HUES48 (cell line): Measurements from ENCODE around the gene FAM135A.

Source experiments
- H3K27ac ChIP-seq: one replicate; pipeline ENCODE4 v1.7.0; 2013; ENCODE audit warnings: low read depth, low read length, inconsistent platforms
- H3K27me3 ChIP-seq: 2 replicates; pipeline ENCODE4 v1.6.1; 2013; ENCODE audit warnings: mild to moderate bottlenecking, low read length; ENCODE audit not compliant: control insufficient read depth, insufficient read depth
- H3K36me3 ChIP-seq: 2 replicates; pipeline ENCODE4 v1.6.1; 2013; ENCODE audit warnings: low read length; ENCODE audit not compliant: control insufficient read depth, insufficient read depth
- H3K4me1 ChIP-seq: 2 replicates; pipeline ENCODE4 v1.6.1; 2013; ENCODE audit warnings: mild to moderate bottlenecking, low read length; ENCODE audit not compliant: control insufficient read depth, insufficient read depth
- H3K4me3 ChIP-seq: 2 replicates; pipeline ENCODE4 v1.5.1; 2013; ENCODE audit warnings: mild to moderate bottlenecking, low read depth, low read length
- H3K9ac ChIP-seq: 2 replicates; pipeline ENCODE4 v1.6.1; 2013; ENCODE audit warnings: mild to moderate bottlenecking, low read depth, low read length, moderate library complexity
- H3K9me3 ChIP-seq: 2 replicates; pipeline ENCODE4 v1.6.1; 2013; ENCODE audit warnings: low read length; ENCODE audit not compliant: control insufficient read depth, insufficient read depth

Gene FAM135A

GRCh38 chr6:70507161-70507560, 93.9 kb downstream of the FAM135A start:
- Histone ChIP-seq H3K27me3 (no peaks in the 10 kb centered on the region), H3K9ac (no peak overlapping the region), H3K9me3 (peaks cover 5% of the 10 kb centered on the region; the same call in 1 of the 2 replicates), H3K27ac (no peak overlapping the region), H3K36me3 (peaks cover 36% of the 10 kb centered on the region), H3K4me1 (0 out of 2 replicates have a peak, but pooled peaks cover 6% of the 10 kb centered on the region), H3K4me3 (no peak overlapping the region)

GRCh38 chr6:70508953-70509352, 95.6 kb downstream of the FAM135A start:
- Histone ChIP-seq H3K4me3 (no peak overlapping the region), H3K27me3 (no peaks in the 10 kb centered on the region), H3K36me3 (peaks cover 18% of the 10 kb centered on the region), H3K4me1 (0 out of 2 replicates have a peak, but pooled peaks cover 6% of the 10 kb centered on the region), H3K9me3 (peaks cover 4% of the 10 kb centered on the region; the same call in 1 of the 2 replicates), H3K9ac (no peak overlapping the region), H3K27ac (no peak overlapping the region)

- Histone ChIP-seq H3K4me3 (no peak overlapping the region), H3K27me3 (no peaks in the 10 kb centered on the region), H3K4me1 (0 out of 2 replicates have a peak, but pooled peaks cover 6% of the 10 kb centered on the region), H3K9me3 (no peaks in the 10 kb centered on the region), H3K9ac (no peak overlapping the region), H3K27ac (no peak overlapping the region), H3K36me3 (peaks cover 5% of the 10 kb centered on the region; the same call in 1 of the 2 replicates)
Observed at GRCh38 chr6:70510600-70510999, 97.3 kb downstream of the FAM135A start.

GRCh38 chr6:70518723-70519122, 105.4 kb downstream of the FAM135A start:
- Histone ChIP-seq H3K9me3 (no peaks in the 10 kb centered on the region), H3K4me3 (no peak overlapping the region), H3K36me3 (no peaks in the 10 kb centered on the region; the same call in 1 of the 2 replicates), H3K27ac (no peak overlapping the region), H3K27me3 (no peaks in the 10 kb centered on the region), H3K4me1 (no peaks in the 10 kb centered on the region), H3K9ac (no peak overlapping the region)

GRCh38 chr6:70520575-70520974, 107.3 kb downstream of the FAM135A start:
- peaks cover 8% of the 10 kb centered on the region for H3K36me3 ChIP-seq
- H3K4me3 ChIP-seq, result no peak overlapping the region
- no peaks in the 10 kb centered on the region for H3K27me3 ChIP-seq
- no peaks in the 10 kb centered on the region for H3K4me1 ChIP-seq
- H3K9me3 ChIP-seq, result no peaks in the 10 kb centered on the region
- H3K9ac ChIP-seq, result no peak overlapping the region
- H3K27ac ChIP-seq, result no peak overlapping the region

- Histone ChIP-seq H3K9ac (no peak overlapping the region), H3K9me3 (no peaks in the 10 kb centered on the region), H3K36me3 (peaks cover 27% of the 10 kb centered on the region), H3K27ac (no peak overlapping the region), H3K4me1 (no peaks in the 10 kb centered on the region), H3K27me3 (no peaks in the 10 kb centered on the region), H3K4me3 (no peak overlapping the region)
Observed at GRCh38 chr6:70524721-70525286, 111.5 kb downstream of the FAM135A start.

- H3K27me3 ChIP-seq, result no peaks in the 10 kb centered on the region
- peaks cover 33% of the 10 kb centered on the region for H3K36me3 ChIP-seq
- H3K4me1 ChIP-seq, result no peaks in the 10 kb centered on the region
- H3K9me3 ChIP-seq, result no peaks in the 10 kb centered on the region
- H3K9ac ChIP-seq, result no peak overlapping the region
- no peak overlapping the region for H3K27ac ChIP-seq
- no peak overlapping the region for H3K4me3 ChIP-seq
Observed at GRCh38 chr6:70527071-70527737, 113.9 kb downstream of the FAM135A start.

GRCh38 chr6:70530023-70530422, 116.7 kb downstream of the FAM135A start:
- H3K9ac ChIP-seq, result no peak overlapping the region
- H3K27ac ChIP-seq, result no peak overlapping the region
- H3K36me3 ChIP-seq, result peaks cover 38% of the 10 kb centered on the region
- H3K9me3 ChIP-seq, result no peaks in the 10 kb centered on the region
- no peaks in the 10 kb centered on the region for H3K4me1 ChIP-seq
- H3K4me3 ChIP-seq, result no peak overlapping the region
- H3K27me3 ChIP-seq, result no peaks in the 10 kb centered on the region

- no peaks in the 10 kb centered on the region for H3K4me1 ChIP-seq
- H3K36me3 ChIP-seq, result peaks cover 37% of the 10 kb centered on the region
- H3K9me3 ChIP-seq, result no peaks in the 10 kb centered on the region
- no peak overlapping the region for H3K9ac ChIP-seq
- no peaks in the 10 kb centered on the region for H3K27me3 ChIP-seq
- no peak overlapping the region for H3K27ac ChIP-seq
- H3K4me3 ChIP-seq, result no peak overlapping the region
Observed at GRCh38 chr6:70531133-70531532, 117.8 kb downstream of the FAM135A start.

GRCh38 chr6:70537266-70537665, 124.0 kb downstream of the FAM135A start:
- H3K4me3 ChIP-seq, result no peak overlapping the region
- no peaks in the 10 kb centered on the region for H3K9me3 ChIP-seq
- H3K9ac ChIP-seq, result no peak overlapping the region
- H3K27ac ChIP-seq, result no peak overlapping the region
- no peaks in the 10 kb centered on the region for H3K4me1 ChIP-seq
- H3K36me3 ChIP-seq, result peaks cover 36% of the 10 kb centered on the region
- no peaks in the 10 kb centered on the region for H3K27me3 ChIP-seq

GRCh38 chr6:70538376-70538775, 125.1 kb downstream of the FAM135A start:
- Histone ChIP-seq H3K9me3 (no peaks in the 10 kb centered on the region), H3K9ac (no peak overlapping the region), H3K36me3 (peaks cover 34% of the 10 kb centered on the region), H3K27ac (no peak overlapping the region), H3K4me1 (no peaks in the 10 kb centered on the region), H3K27me3 (no peaks in the 10 kb centered on the region), H3K4me3 (no peak overlapping the region)
